A673 (cell line): ENCODE data around the gene WDR38. TPM values are rescaled to one million over a fixed set of nuclear protein-coding genes. Genes with fewer than 3 reads are reported as not detected.

Experiments used
- BruUV-seq: library from RNA; stranded (reverse); fragments of 400-500 nt; replicated peaks from 2 replicates; lab custom pipeline; 2021; lab: Mats Ljungman, UMichigan
- CTCF ChIA-PET: fragments of 300-600 bp; sonication (Branson Sonifier 250); formaldehyde crosslinking; loops from one replicate; lab custom pipeline; 2022; ENCODE audit warnings: antibody characterized with exemption; lab: Charles Lee
- POLR2A ChIA-PET: fragments of 300-600 bp; sonication (Branson Sonifier 250); formaldehyde crosslinking; loops from one replicate; lab custom pipeline; 2022; ENCODE audit warnings: antibody characterized with exemption; ENCODE audit not compliant: low non-redundant PET; lab: Charles Lee
- DNase-seq: peaks from one replicate; pipeline ENCODE4 v3.0.0-alpha.2; 2015; ENCODE audit warnings: low spot score
- H3K27ac ChIP-seq: fragments of 200-600 bp; sonication (generic); 2 replicates; pipeline ENCODE4 v1.5.1; 2016; ENCODE audit warnings: mixed run types, low read depth, mild to moderate bottlenecking, mixed read lengths, antibody characterized with exemption, low read length; ENCODE audit not compliant: poor library complexity, severe bottlenecking
- H3K27me3 ChIP-seq: fragments of 200-600 bp; sonication (generic); replicated peaks from 2 replicates; pipeline ENCODE4 v1.6.1; 2017; ENCODE audit warnings: mixed run types, low read depth, mild to moderate bottlenecking, mixed read lengths, antibody characterized with exemption, low read length; ENCODE audit not compliant: insufficient read depth, poor library complexity
- H3K36me3 ChIP-seq: fragments of 200-600 bp; sonication (generic); 2 replicates; pipeline ENCODE4 v1.6.1; 2016; ENCODE audit warnings: mixed run types, mild to moderate bottlenecking, mixed read lengths, antibody characterized with exemption, low read length; ENCODE audit not compliant: insufficient read depth, poor library complexity, severe bottlenecking
- H3K4me1 ChIP-seq: fragments of 200-600 bp; sonication (generic); 2 replicates; pipeline ENCODE4 v1.6.1; 2017; ENCODE audit warnings: mixed run types, mild to moderate bottlenecking, mixed read lengths, antibody characterized with exemption, low read length; ENCODE audit not compliant: insufficient read depth, poor library complexity, severe bottlenecking
- H3K4me3 ChIP-seq: fragments of 200-600 bp; sonication (generic); 2 replicates; pipeline ENCODE4 v1.5.1; 2016; ENCODE audit warnings: low read depth, mixed run types, mild to moderate bottlenecking, mixed read lengths, low read length; ENCODE audit not compliant: poor library complexity, severe bottlenecking
- H3K9me3 ChIP-seq: fragments of 200-600 bp; sonication (generic); 2 replicates; pipeline ENCODE4 v1.6.1; 2016; ENCODE audit warnings: mixed run types, low read depth, mild to moderate bottlenecking, mixed read lengths, antibody characterized with exemption, low read length; ENCODE audit not compliant: poor library complexity, severe bottlenecking
- CTCF ChIP-seq: fragments of 300-800, 200-600 bp; sonication (generic); conservative IDR thresholded peaks from 2 replicates; pipeline ENCODE4 v1.5.1; 2017; ENCODE audit warnings: low read depth, mild to moderate bottlenecking, antibody characterized with exemption, low read length, moderate library complexity, mixed read lengths
- EZH2 ChIP-seq: fragments of 200-600 bp; sonication (generic); IDR thresholded peaks from 2 replicates; pipeline ENCODE4 v1.6.1; 2017; ENCODE audit warnings: borderline replicate concordance, low read depth, mild to moderate bottlenecking, mixed read lengths, antibody characterized with exemption, low read length; ENCODE audit not compliant: poor library complexity, severe bottlenecking
- intact Hi-C: fragments of 100-400 bp; cut with micrococcal nuclease; formaldehyde crosslinking; loops from one replicate; pipeline ENCODE4 v1.10.0; 2022; ENCODE audit not compliant: unreplicated experiment
- total RNA-seq: library from RNA; stranded (reverse); gene quantifications from 2 replicates; pipeline ENCODE4 v1.2.3, GENCODE V29; 2021

Gene WDR38
- total RNA-seq, 1 experiment from 2014 or later: not detected

GRCh38 chr9:124818431-124819281, 34.6 kb upstream of the WDR38 start:
- BruUV-seq: no TSS peak
- Histone ChIP-seq H3K27ac (no peak overlapping the region), H3K36me3 (no peaks in the 10 kb centered on the region), H3K4me1 (no peaks in the 10 kb centered on the region), H3K27me3 (no peaks in the 10 kb centered on the region), H3K9me3 (no peaks in the 10 kb centered on the region), H3K4me3 (no peak overlapping the region)
- intact Hi-C loops: no loop called here
- CTCF ChIA-PET: no interaction called here
- TF ChIP-seq CTCF: no peak
- TF ChIP-seq EZH2: no peak
- no peak for DNase-seq
- POLR2A ChIA-PET: no interaction called here

GRCh38 chr9:124820698-124821623, 32.3 kb upstream of the WDR38 start:
- ChIA-PET POLR2A (no interaction called here), CTCF (no interaction called here)
- Histone ChIP-seq H3K27me3 (no peaks in the 10 kb centered on the region), H3K9me3 (no peaks in the 10 kb centered on the region), H3K4me1 (no peaks in the 10 kb centered on the region), H3K27ac (no peak overlapping the region), H3K36me3 (no peaks in the 10 kb centered on the region), H3K4me3 (no peak overlapping the region)
- no peak for TF ChIP-seq CTCF
- no peak for TF ChIP-seq EZH2
- intact Hi-C loops: no loop called here
- DNase-seq: no peak
- no TSS peak for BruUV-seq

GRCh38 chr9:124828489-124829333, 24.5 kb upstream of the WDR38 start:
- TF ChIP-seq EZH2 (no peak), CTCF (no peak)
- no peak overlapping the region for H3K4me3 ChIP-seq
- no peaks in the 10 kb centered on the region for H3K9me3 ChIP-seq
- H3K4me1 ChIP-seq: peaks cover 12% of the 10 kb centered on the region
- no peak for DNase-seq
- no peaks in the 10 kb centered on the region for H3K27me3 ChIP-seq
- ChIA-PET CTCF (interaction anchor here (0.6 to 1.0 kb wide), 2 partner anchors 24 to 43 kb away, joined by 3 to 6 read pairs; partner anchors contain the start of gene WDR38), POLR2A (no interaction called here)
- intact Hi-C loops: no loop called here
- no peaks in the 10 kb centered on the region for H3K36me3 ChIP-seq
- H3K27ac ChIP-seq: no peak overlapping the region
- no TSS peak for BruUV-seq
